ENCODE results near the gene FAM120AOS. TPM values are rescaled to one million over a fixed set of nuclear protein-coding genes. Genes with fewer than 3 reads are reported as not detected.

Gene FAM120AOS
- total RNA-seq, 2 experiments from 2014 or later, result 32.8 to 36.4 TPM

DNA sequence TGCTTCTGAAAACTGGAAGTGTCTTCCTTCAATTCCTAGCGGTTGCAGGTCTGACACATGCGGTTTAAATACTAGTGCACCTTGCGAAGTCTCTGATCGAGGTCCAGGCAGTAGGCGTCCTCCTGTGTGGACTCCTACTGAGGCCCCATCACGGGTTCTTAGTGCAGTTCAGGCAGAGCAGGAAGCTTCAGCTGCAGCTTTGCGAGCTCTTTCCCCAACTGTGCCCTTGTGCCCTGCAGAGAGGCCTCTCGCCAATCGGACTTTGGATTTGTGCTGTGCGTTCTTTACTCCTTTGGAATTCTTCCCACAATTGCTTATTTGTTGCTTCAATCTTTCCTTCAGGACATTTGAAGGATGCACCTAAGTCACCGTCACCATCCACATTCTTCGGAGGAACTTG lies 40.6 kb upstream of the FAM120AOS start:
- no peak for DNase-seq
- POLR2A ChIA-PET, result no interaction called here
- CTCF ChIA-PET, result interaction anchor here (1.1 kb wide), 1 partner anchor 192 kb away, joined by 3 read pairs; no protein-coding TSS in a partner anchor
- TF ChIP-seq, protein P1, sequence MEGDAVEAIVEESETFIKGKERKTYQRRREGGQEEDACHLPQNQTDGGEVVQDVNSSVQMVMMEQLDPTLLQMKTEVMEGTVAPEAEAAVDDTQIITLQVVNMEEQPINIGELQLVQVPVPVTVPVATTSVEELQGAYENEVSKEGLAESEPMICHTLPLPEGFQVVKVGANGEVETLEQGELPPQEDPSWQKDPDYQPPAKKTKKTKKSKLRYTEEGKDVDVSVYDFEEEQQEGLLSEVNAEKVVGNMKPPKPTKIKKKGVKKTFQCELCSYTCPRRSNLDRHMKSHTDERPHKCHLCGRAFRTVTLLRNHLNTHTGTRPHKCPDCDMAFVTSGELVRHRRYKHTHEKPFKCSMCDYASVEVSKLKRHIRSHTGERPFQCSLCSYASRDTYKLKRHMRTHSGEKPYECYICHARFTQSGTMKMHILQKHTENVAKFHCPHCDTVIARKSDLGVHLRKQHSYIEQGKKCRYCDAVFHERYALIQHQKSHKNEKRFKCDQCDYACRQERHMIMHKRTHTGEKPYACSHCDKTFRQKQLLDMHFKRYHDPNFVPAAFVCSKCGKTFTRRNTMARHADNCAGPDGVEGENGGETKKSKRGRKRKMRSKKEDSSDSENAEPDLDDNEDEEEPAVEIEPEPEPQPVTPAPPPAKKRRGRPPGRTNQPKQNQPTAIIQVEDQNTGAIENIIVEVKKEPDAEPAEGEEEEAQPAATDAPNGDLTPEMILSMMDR (IDR thresholded peaks at IDR 0.05), result no peak
- Mint-ChIP-seq H3K36me3 (ENCODE audit: low read depth) (peaks cover 39% of the 10 kb centered on the region), H3K4me3 (no peak overlapping the region), H3K27me3 (no peaks in the 10 kb centered on the region), H3K27ac (no peak overlapping the region), H3K9me3 (no peaks in the 10 kb centered on the region), H3K4me1 (ENCODE audit: low read depth) (peaks cover 5% of the 10 kb centered on the region)
- intact Hi-C loops (cut with micrococcal nuclease), result no loop called here
- no peak for ATAC-seq

DNA sequence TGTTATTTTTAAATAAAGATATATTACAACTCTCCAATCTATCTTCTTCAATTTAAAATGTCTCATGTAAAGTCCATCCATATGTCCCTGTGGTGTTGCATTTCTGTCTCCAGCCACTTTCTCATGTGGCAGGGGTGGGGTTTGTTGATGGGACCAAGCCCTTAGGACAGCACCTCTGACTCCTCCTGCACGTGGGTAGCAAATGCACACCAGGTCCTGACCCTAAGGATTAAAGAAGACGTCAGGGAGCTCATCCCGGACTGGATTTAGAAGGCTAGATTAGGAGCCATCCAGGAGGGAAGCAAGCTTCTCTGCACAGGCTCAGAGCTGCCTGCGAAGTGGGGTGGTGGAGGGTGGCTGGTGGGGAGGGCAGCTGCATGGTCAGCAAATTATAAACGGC lies 38.9 kb upstream of the FAM120AOS start:
- ATAC-seq (no peak), DNase-seq (no peak)
- TF ChIP-seq, protein P1 (IDR thresholded peaks at IDR 0.05), result no peak
- peaks cover 18% of the 10 kb centered on the region for H3K4me1 Mint-ChIP-seq (ENCODE audit: low read depth)
- H3K27me3 Mint-ChIP-seq, result no peaks in the 10 kb centered on the region
- ChIA-PET POLR2A (interaction anchor here (1.1 kb wide), 1 partner anchor 44 kb away, joined by 3 read pairs; no protein-coding TSS in a partner anchor), CTCF (no interaction called here)
- H3K36me3 Mint-ChIP-seq (ENCODE audit: low read depth), result peaks cover 43% of the 10 kb centered on the region
- H3K9me3 Mint-ChIP-seq, result no peaks in the 10 kb centered on the region
- intact Hi-C loops (cut with micrococcal nuclease), result no loop called here
- H3K27ac Mint-ChIP-seq, result no peak overlapping the region
- H3K4me3 Mint-ChIP-seq, result no peak overlapping the region

DNA sequence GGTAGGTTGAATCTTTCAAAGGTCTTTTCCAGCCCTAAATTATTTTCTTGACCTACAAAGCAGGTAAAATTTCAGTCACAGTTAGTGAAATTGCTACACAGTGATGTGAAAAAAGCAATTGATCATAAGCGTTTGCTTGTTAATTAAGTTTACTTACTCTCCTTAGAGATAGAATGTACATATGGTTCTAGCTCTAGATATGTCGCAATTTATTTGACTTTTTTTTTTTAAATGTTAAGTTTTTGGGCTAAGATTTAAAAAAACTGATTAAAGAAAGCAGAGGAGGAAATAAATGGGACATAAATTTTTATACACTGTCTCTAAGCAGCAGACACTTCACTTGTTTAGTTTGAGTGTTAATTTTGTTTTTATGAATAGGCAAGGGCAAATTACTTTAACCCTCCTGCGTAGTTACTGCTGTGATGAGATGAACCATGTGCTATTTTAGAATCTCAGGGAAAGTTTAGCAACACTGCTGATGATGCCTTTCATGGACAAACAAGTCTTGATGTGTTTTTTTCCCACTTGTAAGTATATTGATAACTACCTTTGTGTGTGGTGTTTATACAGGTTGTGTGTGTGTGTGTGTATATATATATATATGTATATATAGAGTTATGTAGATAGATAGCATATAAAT lies 38.3 kb upstream of the FAM120AOS start:
- Mint-ChIP-seq H3K27me3 (no peaks in the 10 kb centered on the region), H3K27ac (no peak overlapping the region), H3K9me3 (no peaks in the 10 kb centered on the region), H3K4me1 (ENCODE audit: low read depth) (peaks cover 21% of the 10 kb centered on the region), H3K4me3 (no peak overlapping the region), H3K36me3 (ENCODE audit: low read depth) (peaks cover 41% of the 10 kb centered on the region)
- ChIA-PET POLR2A (no interaction called here), CTCF (interaction anchor here (0.6 kb wide), 1 partner anchor 332 kb away, joined by 3 read pairs; no protein-coding TSS in a partner anchor)
- ATAC-seq, result no peak
- intact Hi-C loops (cut with micrococcal nuclease), result no loop called here
- TF ChIP-seq, protein P1 (IDR thresholded peaks at IDR 0.05), result no peak
- no peak for DNase-seq

DNA sequence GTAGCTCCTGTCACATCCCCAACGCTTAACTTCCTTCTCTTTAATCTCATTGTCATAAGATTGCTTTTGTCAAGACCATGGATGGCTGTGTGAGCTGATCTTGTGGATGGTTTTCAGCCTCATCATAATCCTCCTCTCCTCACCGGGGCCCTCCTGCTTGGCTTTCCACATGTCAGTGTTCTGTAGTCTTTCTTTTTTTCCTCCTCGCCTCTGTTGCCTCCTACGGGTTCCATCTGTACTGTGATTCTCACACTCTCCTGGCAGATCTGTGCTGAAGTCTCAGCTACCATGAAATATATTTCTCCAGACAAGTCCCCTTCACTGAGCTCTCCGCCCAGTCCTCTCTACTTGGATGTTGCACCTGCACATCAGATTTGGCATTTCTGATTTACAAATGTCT lies 34.9 kb upstream of the FAM120AOS start:
- Mint-ChIP-seq H3K27ac (no peak overlapping the region), H3K27me3 (no peaks in the 10 kb centered on the region), H3K9me3 (no peaks in the 10 kb centered on the region), H3K4me1 (ENCODE audit: low read depth) (peaks cover 25% of the 10 kb centered on the region), H3K4me3 (no peak overlapping the region), H3K36me3 (ENCODE audit: low read depth) (peaks cover 48% of the 10 kb centered on the region)
- DNase-seq, result no peak
- TF ChIP-seq, protein P1 (IDR thresholded peaks at IDR 0.05), result no peak
- POLR2A ChIA-PET, result no interaction called here
- intact Hi-C loops (cut with micrococcal nuclease), result no loop called here
- CTCF ChIA-PET, result no interaction called here
- ATAC-seq, result no peak

DNA sequence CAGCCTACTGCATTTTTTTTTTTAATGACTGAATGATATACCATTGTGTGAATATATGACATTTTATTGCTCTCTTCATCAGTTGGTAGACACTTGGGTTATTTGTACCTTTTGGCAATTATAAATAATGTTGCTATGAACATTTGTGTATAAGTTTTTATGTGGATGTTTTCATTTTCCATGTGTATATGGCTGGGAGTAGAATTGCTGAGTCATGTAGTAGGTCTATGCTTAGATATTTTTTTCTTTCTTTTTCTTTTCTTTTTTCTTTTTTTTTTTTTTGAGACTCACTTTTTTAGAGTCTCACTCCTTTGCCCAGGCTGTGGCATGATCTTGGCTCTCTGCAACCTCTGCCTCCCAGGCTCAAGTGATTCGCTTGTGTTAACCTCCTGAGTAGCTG lies 32.9 kb upstream of the FAM120AOS start:
- Mint-ChIP-seq H3K9me3 (no peaks in the 10 kb centered on the region), H3K27me3 (no peaks in the 10 kb centered on the region), H3K4me1 (ENCODE audit: low read depth) (peaks cover 29% of the 10 kb centered on the region), H3K36me3 (ENCODE audit: low read depth) (peaks cover 54% of the 10 kb centered on the region), H3K27ac (no peak overlapping the region), H3K4me3 (no peak overlapping the region)
- ATAC-seq (no peak), DNase-seq (no peak)
- intact Hi-C loops (cut with micrococcal nuclease), result no loop called here
- TF ChIP-seq, protein P1 (IDR thresholded peaks at IDR 0.05), result no peak
- CTCF ChIA-PET, result no interaction called here
- POLR2A ChIA-PET, result no interaction called here
